SK-N-MC (cell line): ENCODE results near the gene TMEM120A.
"Not testable (repeated sequence)": the region's sequence is repeated elsewhere in the genome, so short reads cannot be mapped to it uniquely, and the experiment has no call there.

ENCODE experiments used
- DNase-seq: peaks from one replicate; pipeline ENCODE4 v3.0.0-alpha.2; 2011; ENCODE audit warnings: low read depth, low spot score
- H3K27ac ChIP-seq: fragments of 200-600 bp; sonication (generic); 2 replicates; pipeline ENCODE4 v1.5.1; 2016; ENCODE audit warnings: mixed run types
- H3K36me3 ChIP-seq: fragments of 200-600 bp; sonication (generic); 2 replicates; pipeline ENCODE4 v1.6.1; 2017; ENCODE audit warnings: antibody characterized with exemption, low read length, mixed read lengths; ENCODE audit not compliant: insufficient read depth
- H3K4me3 ChIP-seq: fragments of 200-600 bp; sonication (generic); 2 replicates; pipeline ENCODE4 v1.5.1; 2016
- H3K9ac ChIP-seq: fragments of 200-600 bp; sonication (generic); 2 replicates; pipeline ENCODE4 v1.8.0; 2017; ENCODE audit warnings: mixed run types, mixed read lengths; ENCODE audit not compliant: insufficient read length
- H3K9me3 ChIP-seq: fragments of 200-600 bp; sonication (generic); 2 replicates; pipeline ENCODE4 v1.6.1; 2017; ENCODE audit warnings: low read depth, mild to moderate bottlenecking, antibody characterized with exemption, low read length, moderate library complexity, mixed read lengths
- EZH2 ChIP-seq: fragments of 200-600 bp; sonication (generic); IDR thresholded peaks from one replicate; pipeline ENCODE4 v1.6.1; 2017; ENCODE audit warnings: antibody characterized with exemption
- FOXP2 ChIP-seq: optimal IDR thresholded peaks from 2 replicates; pipeline ENCODE3; 2011; ENCODE audit warnings: mild to moderate bottlenecking, moderate library complexity; ENCODE audit not compliant: insufficient read depth; ENCODE audit errors: extremely low read length, control extremely low read depth
- POLR2AphosphoS5 ChIP-seq: IDR thresholded peaks from 2 replicates; pipeline ENCODE4 v1.6.1; 2012; ENCODE audit warnings: mild to moderate bottlenecking, low read depth, low read length, borderline replicate concordance

Gene TMEM120A

DNA sequence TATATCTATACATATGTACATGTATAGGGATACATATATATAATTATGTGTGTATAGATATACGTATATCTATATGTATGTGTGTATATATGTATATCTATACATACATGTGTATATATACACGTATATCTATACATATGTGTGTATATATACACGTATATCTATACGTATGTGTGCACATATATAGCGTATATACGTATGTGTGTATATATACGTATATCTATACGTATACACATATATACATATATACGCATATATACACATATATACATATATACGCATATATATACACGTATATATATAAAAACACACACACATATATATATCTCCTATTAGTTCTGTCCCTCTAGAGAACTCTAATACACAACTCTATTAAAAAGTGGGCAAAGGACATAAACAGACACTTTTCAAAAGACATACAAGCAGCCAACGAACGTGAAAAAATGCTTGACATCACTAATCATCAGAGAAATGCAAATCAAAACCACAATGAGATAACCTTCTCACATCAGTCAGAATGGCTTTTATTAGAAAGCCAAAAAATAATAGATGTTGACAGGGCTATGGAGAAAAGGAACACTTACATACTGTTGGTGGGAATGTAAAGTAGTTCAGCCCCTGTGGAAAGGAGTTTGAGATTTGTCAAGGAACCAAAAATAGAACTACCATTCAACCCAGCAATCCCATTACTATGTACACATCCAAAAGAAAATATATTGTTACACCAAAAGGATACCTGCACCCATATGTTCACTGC lies 22.0 kb upstream of the TMEM120A start:
- Histone ChIP-seq H3K4me3 (no peak overlapping the region), H3K36me3 (no peaks in the 10 kb centered on the region), H3K9me3 (no peaks in the 10 kb centered on the region), H3K9ac (no peak overlapping the region), H3K27ac (no peak overlapping the region)
- TF ChIP-seq EZH2: no peak
- TF ChIP-seq POLR2AphosphoS5: no peak
- no peak for TF ChIP-seq FOXP2
- no peak for DNase-seq

DNA sequence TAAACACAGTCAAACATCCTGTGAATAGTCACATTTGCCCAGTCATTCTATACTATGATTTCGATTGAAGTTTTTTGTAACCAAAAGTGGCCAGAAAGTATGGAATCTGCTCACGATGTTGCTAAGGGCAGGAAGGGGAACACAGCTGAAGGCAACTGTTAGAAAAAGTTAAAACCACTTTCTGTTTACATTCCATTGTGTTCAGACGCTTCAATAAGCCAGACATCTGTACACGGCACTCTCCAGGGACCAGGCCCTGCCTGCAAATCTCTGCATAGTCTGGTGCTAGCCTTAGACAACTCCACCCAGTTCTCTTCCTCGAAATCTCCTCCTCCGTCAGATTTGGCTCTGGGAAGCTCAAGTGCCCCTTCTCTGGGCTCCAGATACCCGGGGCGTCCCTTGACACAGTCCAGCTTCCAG lies 17.1 kb upstream of the TMEM120A start:
- H3K27ac ChIP-seq: no peak overlapping the region
- no peaks in the 10 kb centered on the region for H3K9me3 ChIP-seq
- no peak overlapping the region for H3K4me3 ChIP-seq
- TF ChIP-seq POLR2AphosphoS5 (no peak), EZH2 (no peak), FOXP2 (no peak)
- DNase-seq: no peak
- H3K9ac ChIP-seq: no peak overlapping the region
- H3K36me3 ChIP-seq: no peaks in the 10 kb centered on the region

DNA sequence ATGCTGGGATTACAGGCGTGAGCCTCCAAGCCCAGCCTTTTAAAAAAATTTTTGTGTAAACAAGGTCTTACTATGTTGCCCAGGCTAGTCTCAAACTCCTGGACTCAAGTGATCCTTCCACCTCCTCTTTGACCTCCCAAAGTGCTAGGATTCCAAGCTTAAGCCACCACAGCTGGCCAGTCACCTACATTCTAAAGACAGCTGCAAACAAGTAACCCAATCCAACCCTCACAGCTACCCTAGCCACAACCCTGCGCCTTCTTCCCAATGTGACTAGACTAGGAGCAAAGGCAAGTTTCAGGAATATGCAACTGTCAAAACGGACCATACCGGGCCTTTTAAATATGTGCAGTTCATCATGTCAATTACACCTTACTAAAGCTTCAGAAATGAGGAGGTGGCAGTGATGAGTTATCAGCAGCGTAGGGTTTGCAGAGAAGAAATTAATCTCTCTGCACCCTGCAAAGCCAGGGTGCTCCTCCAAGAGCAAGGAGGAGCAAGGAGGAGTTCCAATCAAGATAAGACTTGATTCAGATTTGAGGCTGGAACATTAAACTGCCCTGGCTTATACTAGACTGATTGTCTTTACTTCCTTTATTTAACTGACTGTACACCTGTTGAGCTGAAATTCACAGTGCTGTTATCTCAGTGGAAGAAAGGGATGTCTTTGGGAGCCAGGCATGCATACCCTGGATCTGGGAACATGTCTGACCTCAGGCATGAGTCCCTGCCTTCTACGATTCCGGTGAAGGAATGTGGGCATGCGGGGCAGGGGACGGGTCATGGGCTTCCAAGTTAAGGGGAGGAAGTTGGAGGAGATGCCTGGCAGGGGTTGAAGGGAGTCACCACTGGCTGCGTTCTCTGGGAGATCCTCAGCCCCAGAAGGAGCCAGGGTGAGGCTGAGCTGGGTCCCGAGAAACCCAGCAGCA lies 15.5 kb upstream of the TMEM120A start:
- Histone ChIP-seq H3K9ac (no peak overlapping the region), H3K4me3 (no peak overlapping the region), H3K27ac (no peak overlapping the region), H3K9me3 (no peaks in the 10 kb centered on the region), H3K36me3 (no peaks in the 10 kb centered on the region)
- no peak for TF ChIP-seq FOXP2
- no peak for DNase-seq

DNA sequence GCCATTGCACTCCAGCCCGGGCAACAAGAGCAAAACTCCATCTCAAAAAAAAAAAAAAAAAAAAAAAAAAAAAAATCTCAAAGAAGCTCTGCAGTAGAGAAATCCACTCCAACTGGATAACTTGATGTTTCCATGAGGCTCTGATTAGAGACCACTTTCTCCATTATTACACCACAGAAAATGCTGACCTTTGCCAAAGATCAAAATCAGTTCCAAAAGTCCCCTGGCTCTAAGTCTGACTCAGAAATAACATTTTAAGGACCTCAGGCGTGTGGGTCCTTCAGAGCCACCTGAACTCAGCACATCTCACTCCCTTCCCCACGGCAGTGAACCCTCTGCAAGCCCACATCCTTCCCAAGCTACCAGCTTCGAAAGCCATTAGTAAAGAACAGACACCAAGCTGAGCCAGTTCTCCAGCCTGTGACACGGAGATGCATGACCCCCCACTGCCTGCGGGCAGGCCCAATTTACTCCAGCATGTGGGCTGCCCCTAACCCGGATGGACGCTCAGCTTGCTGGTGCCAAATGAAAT lies 13.8 kb upstream of the TMEM120A start:
- TF ChIP-seq POLR2AphosphoS5: no peak
- no peak for TF ChIP-seq FOXP2
- TF ChIP-seq EZH2: no peak
- Histone ChIP-seq H3K27ac (no peak overlapping the region), H3K4me3 (no peak overlapping the region), H3K9me3 (no peaks in the 10 kb centered on the region), H3K9ac (no peak overlapping the region), H3K36me3 (no peaks in the 10 kb centered on the region)
- no peak for DNase-seq

DNA sequence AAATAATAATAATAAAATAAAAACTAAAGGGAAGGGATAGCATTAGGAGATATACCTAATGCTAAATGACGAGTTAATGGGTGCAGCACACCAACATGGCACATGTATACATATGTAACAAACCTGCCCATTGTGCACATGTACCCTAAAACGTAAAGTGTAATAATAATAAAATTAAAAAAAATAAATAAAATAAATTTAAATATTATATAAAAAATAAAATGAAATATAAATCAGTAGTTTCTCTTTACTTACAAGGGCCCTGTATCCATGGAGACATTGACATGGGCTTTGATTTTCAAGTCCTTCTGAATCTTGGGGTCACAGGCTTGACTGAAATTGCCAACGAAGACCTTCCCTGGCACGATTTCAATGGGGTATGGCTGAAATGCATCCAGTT lies 10.6 kb upstream of the TMEM120A start:
- not testable (repeated sequence) for H3K4me3 ChIP-seq, H3K36me3 ChIP-seq, H3K9ac ChIP-seq, H3K27ac ChIP-seq, DNase-seq, H3K9me3 ChIP-seq

DNA sequence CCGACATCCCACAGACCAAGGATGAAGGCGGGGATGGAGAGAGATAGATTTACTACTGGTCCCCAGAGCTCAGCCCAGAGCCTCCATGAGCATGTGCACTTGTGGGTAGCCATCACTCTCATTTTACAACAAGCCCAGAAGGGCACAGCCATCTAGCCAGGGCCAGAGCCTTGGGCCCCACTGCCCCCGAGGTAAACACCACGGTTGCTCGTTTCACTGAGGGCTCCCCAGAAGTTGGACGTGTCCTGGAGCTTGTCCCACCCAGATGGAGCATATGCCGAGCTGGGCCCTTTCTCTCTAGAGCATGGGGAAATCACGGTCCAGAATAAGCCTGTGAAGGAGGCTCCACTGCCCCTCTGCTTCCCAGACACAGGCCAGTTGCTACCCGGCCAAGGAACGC lies 9.0 kb upstream of the TMEM120A start:
- no peak overlapping the region for H3K4me3 ChIP-seq
- no peak overlapping the region for H3K27ac ChIP-seq
- H3K9me3 ChIP-seq: no peaks in the 10 kb centered on the region
- H3K9ac ChIP-seq: no peak overlapping the region
- DNase-seq: no peak
- H3K36me3 ChIP-seq: no peaks in the 10 kb centered on the region
- TF ChIP-seq FOXP2 (no peak), POLR2AphosphoS5 (no peak), EZH2 (no peak)

DNA sequence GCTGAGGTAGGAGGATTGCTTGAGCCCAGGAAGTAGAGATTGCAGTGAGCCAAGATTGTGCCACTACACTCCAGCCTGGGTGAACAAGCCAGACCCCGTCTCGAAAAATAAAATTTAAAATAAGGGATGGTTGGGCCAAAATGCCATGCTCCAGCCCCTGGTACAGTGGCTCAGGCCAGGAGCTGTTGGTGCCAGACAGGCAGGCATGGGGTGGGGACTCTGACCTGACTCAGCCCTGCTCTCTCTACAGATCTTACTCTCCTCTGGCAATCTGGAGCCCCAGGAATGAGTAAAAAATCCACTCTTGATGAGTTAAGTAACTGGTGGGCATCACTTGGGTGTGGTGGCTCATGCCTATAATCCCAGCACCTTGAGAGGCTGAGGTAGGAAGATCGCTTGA lies 8.4 kb upstream of the TMEM120A start:
- no peak for TF ChIP-seq EZH2
- H3K9me3 ChIP-seq: no peaks in the 10 kb centered on the region
- H3K9ac ChIP-seq: no peak overlapping the region
- no peak for DNase-seq
- H3K4me3 ChIP-seq: no peak overlapping the region
- no peak overlapping the region for H3K27ac ChIP-seq
- no peaks in the 10 kb centered on the region for H3K36me3 ChIP-seq

DNA sequence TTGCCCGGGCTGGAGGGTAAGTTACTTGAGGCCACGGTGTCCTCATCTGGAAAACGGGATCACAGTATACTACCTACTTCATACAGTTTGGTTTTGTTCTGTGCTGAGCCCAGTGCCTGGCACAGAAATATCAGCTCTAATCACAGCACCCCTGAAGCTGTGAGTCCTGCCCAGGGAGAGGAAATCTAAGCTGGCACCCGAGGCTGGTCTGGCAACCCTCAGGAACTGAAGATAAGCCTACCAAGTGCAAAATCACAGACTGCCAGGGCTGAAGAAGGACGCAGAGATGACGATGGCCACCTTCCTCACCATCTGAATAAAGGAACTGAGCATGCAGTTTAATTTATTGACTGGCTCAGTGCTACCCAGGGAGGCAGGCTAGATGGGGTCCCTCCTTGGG lies 7.7 kb upstream of the TMEM120A start:
- TF ChIP-seq POLR2AphosphoS5: no peak
- no peak for TF ChIP-seq FOXP2
- no peak for TF ChIP-seq EZH2
- no peak for DNase-seq
- H3K27ac ChIP-seq: no peak overlapping the region
- H3K36me3 ChIP-seq: no peaks in the 10 kb centered on the region
- H3K4me3 ChIP-seq: no peak overlapping the region
- no peak overlapping the region for H3K9ac ChIP-seq
- no peaks in the 10 kb centered on the region for H3K9me3 ChIP-seq

DNA sequence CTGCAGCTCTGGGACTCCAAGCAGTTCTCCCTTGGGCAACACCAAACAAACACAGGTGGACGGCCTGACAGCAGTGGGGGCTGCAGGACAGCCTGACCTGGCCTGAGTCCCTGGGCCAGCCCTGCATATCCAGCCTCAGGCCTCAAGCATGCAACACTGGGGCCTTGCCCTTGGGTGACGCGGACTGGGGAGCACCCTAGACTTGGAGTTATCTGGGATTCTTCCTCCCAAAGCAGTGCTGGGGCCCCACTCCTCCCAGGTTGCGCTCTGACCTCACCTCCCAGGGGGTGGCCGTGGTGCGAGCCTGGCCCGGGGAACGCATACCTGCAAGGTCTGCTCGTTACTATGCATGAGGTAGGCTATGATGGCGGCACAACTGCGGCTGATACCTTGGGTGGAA lies 6.2 kb upstream of the TMEM120A start:
- Histone ChIP-seq H3K27ac (no peak overlapping the region), H3K4me3 (no peak overlapping the region), H3K9me3 (no peaks in the 10 kb centered on the region), H3K9ac (no peak overlapping the region), H3K36me3 (no peaks in the 10 kb centered on the region)
- no peak for DNase-seq
- TF ChIP-seq EZH2: no peak
- TF ChIP-seq FOXP2: no peak
- TF ChIP-seq POLR2AphosphoS5: no peak
